Esophagus squamous epithelium (tissue), 5 donors: ENCODE measurements around the gene COL23A1. TPM values are rescaled to one million over a fixed set of nuclear protein-coding genes. Genes with fewer than 3 reads are reported as not detected.

ENCODE experiments used
- DNase-seq: peaks from one replicate; lab custom pipeline; 2025; lab: John Stamatoyannopoulos, UW
- H3K27ac ChIP-seq, 4 donors: fragments of 200-600 bp; sonication (generic); one replicate each; pipeline ENCODE4 v1.5.1; 2016 to 2019; ENCODE audit warnings: mild to moderate bottlenecking in 1 of 4
- H3K27me3 ChIP-seq, 4 donors: fragments of 200-600 bp; sonication (generic); 1 replicate in 3 of 4; 2 replicates in 1 of 4; pipeline versions ENCODE4 v1.5.1 to v1.6.0; 2017 to 2021; ENCODE audit warnings: antibody characterized with exemption in 1 of 4
- H3K36me3 ChIP-seq, 3 donors: fragments of 200-600 bp; sonication (generic); one replicate each; pipeline ENCODE4 v1.5.1; 2016 to 2019
- H3K4me1 ChIP-seq, 3 donors: fragments of 200-600 bp; sonication (generic); one replicate each; pipeline ENCODE4 v1.5.1; 2017 to 2019
- H3K4me3 ChIP-seq, 4 donors: fragments of 200-600 bp; sonication (generic); 1 replicate in 3 of 4; 2 replicates in 1 of 4; pipeline ENCODE4 v1.5.1; 2016 to 2019; ENCODE audit warnings: mild to moderate bottlenecking in 2 of 4, moderate library complexity in 1 of 4
- H3K9me3 ChIP-seq, 3 donors: fragments of 200-600 bp; sonication (generic); one replicate each; pipeline ENCODE4 v1.5.1; 2016 to 2019
- POLR2A ChIP-seq, 4 donors: fragments of 450-650 bp; IDR thresholded peaks; one replicate each; pipeline ENCODE4 v1.6.1; 2017; ENCODE audit warnings: antibody characterized with exemption in 4 of 4, mild to moderate bottlenecking in 4 of 4, moderate library complexity in 3 of 4
- WGBS, 2 donors: methylation state at CpG; one replicate each; pipeline ENCODE4 v1.1.5; 2018; 5-methylcytosine and 5-hydroxymethylcytosine counted together
- intact Hi-C: fragments of 100-400 bp; cut with DNase I; formaldehyde crosslinking; loops from one replicate; pipeline ENCODE4 v1.15.0; 2022
- total RNA-seq, 4 donors: library from RNA; depleted of rRNA; stranded (reverse); fragments of >200 nt; gene quantifications; one replicate each; pipeline ENCODE4 v1.1.0, GENCODE V29; 2016
- TF ChIP-seq, protein P1 (sequence below), 6 experiments: fragments of 450-650 bp in 4 of 6; fragments of 200-600 bp in 2 of 6; sonication (generic) in 2 of 6; IDR thresholded peaks; one replicate each; pipeline ENCODE4 v1.5.1; 2016 to 2019; ENCODE audit warnings: antibody characterized with exemption in 6 of 6, mild to moderate bottlenecking in 4 of 6, moderate library complexity in 4 of 6
- donor health status: DM: yes; HTN: yes; CAD: no.

The COL23A1 gene
- total RNA-seq, 4 donors from 2014 or later: 0.41 to 1.5 (median 0.44) TPM; not detected in 1

DNA sequence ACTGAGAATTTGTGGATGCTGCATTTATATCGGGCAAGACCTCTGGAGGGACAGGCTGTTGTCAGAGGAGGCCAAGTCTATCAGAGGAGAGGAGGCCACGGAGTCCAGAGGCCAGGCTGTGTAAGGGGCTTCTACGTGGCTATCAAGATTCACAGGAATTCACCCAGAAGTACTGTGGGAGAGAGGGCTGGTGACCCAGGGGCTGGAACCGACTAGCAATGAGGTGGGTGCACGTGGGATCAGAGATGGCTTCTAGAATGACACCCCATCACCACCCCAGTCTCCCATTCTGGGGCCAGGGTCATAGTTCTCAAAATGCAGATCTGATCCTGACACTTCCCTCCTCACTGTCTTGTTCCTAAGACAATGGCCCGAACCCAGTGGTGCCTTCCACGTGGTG is 296.4 kb downstream of the COL23A1 start:
- TF ChIP-seq, protein P1, sequence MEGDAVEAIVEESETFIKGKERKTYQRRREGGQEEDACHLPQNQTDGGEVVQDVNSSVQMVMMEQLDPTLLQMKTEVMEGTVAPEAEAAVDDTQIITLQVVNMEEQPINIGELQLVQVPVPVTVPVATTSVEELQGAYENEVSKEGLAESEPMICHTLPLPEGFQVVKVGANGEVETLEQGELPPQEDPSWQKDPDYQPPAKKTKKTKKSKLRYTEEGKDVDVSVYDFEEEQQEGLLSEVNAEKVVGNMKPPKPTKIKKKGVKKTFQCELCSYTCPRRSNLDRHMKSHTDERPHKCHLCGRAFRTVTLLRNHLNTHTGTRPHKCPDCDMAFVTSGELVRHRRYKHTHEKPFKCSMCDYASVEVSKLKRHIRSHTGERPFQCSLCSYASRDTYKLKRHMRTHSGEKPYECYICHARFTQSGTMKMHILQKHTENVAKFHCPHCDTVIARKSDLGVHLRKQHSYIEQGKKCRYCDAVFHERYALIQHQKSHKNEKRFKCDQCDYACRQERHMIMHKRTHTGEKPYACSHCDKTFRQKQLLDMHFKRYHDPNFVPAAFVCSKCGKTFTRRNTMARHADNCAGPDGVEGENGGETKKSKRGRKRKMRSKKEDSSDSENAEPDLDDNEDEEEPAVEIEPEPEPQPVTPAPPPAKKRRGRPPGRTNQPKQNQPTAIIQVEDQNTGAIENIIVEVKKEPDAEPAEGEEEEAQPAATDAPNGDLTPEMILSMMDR (IDR thresholded peaks at IDR 0.05): no peak
- no peak for TF ChIP-seq POLR2A (IDR thresholded peaks at IDR 0.05)
- Histone ChIP-seq H3K36me3 (no peaks in the 10 kb centered on the region), H3K4me3 (no peak overlapping the region), H3K4me1 (peaks cover 5 to 43% (median 9%) of the 10 kb centered on the region in 3 donors), H3K27me3 (peaks cover 0 to 87% (median 6%) of the 10 kb centered on the region in 4 donors), H3K27ac (no peak overlapping the region), H3K9me3 (no peaks in the 10 kb centered on the region)
- intact Hi-C loops: no loop called here
- no peak for DNase-seq
- WGBS, 2 donors: 82 to 83% methylated on average over 7 of the region's 7 CpGs

DNA sequence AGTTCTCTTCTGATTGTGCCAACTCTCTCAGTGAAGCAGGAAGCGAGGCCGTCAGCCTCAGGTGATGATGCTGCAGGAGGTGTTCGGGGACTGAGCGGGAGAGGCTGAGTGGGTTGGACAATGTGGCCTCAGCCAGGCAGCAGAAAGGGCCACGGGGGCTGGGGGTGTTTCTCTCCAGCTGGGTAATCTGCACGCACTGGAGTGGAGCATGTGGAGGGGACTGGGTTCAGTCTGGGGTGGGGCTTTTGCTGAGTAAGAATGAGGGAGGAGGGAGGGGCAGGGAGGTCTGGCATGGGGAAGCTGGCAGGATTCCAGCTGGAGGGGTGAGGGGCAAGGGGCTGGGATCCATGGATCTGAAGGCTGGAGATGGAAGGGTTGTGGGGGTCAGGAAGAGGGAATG is 296.8 kb downstream of the COL23A1 start:
- intact Hi-C loops: no loop called here
- H3K4me3 ChIP-seq: no peak overlapping the region
- no peak overlapping the region for H3K27ac ChIP-seq
- peaks cover 9 to 47% (median 13%) of the 10 kb centered on the region in 3 donors for H3K4me1 ChIP-seq
- no peaks in the 10 kb centered on the region for H3K9me3 ChIP-seq
- no peak for DNase-seq
- H3K36me3 ChIP-seq: no peaks in the 10 kb centered on the region
- TF ChIP-seq, protein P1 (IDR thresholded peaks at IDR 0.05): no peak
- no peak for TF ChIP-seq POLR2A (IDR thresholded peaks at IDR 0.05)
- peaks cover 0 to 88% (median 6%) of the 10 kb centered on the region in 4 donors for H3K27me3 ChIP-seq
- WGBS, 2 donors: 38 to 48% methylated on average over 6 of the region's 6 CpGs

DNA sequence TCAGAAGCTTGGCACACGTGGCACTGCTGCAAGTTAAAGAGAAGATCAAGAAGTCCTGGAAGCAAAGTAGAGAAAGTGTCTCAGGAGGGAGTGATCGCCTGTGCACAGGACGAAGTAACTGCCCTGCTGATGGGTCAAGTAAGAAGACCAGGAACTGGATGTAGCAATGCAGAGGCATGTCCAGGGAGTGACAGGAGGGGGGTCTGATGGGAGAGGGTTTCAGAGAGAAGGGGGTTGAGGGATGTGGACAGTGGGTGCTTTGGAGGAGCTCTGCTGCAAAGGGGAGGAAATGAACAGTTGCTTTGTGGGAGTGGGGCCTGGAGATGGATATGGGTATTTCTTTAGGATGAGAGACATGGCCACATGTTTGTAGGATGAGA is 297.4 kb downstream of the COL23A1 start:
- no peak overlapping the region for H3K4me3 ChIP-seq
- TF ChIP-seq, protein P1 (IDR thresholded peaks at IDR 0.05): no peak
- no peak for TF ChIP-seq POLR2A (IDR thresholded peaks at IDR 0.05)
- peaks cover 0 to 88% (median 6%) of the 10 kb centered on the region in 4 donors for H3K27me3 ChIP-seq
- peaks cover 12 to 53% (median 18%) of the 10 kb centered on the region in 3 donors for H3K4me1 ChIP-seq
- no peak overlapping the region for H3K27ac ChIP-seq
- H3K36me3 ChIP-seq: no peaks in the 10 kb centered on the region
- H3K9me3 ChIP-seq: no peaks in the 10 kb centered on the region
- intact Hi-C loops: no loop called here
- WGBS, 2 donors: 86 to 90% methylated on average over 3 of the region's 3 CpGs
- no peak for DNase-seq

DNA sequence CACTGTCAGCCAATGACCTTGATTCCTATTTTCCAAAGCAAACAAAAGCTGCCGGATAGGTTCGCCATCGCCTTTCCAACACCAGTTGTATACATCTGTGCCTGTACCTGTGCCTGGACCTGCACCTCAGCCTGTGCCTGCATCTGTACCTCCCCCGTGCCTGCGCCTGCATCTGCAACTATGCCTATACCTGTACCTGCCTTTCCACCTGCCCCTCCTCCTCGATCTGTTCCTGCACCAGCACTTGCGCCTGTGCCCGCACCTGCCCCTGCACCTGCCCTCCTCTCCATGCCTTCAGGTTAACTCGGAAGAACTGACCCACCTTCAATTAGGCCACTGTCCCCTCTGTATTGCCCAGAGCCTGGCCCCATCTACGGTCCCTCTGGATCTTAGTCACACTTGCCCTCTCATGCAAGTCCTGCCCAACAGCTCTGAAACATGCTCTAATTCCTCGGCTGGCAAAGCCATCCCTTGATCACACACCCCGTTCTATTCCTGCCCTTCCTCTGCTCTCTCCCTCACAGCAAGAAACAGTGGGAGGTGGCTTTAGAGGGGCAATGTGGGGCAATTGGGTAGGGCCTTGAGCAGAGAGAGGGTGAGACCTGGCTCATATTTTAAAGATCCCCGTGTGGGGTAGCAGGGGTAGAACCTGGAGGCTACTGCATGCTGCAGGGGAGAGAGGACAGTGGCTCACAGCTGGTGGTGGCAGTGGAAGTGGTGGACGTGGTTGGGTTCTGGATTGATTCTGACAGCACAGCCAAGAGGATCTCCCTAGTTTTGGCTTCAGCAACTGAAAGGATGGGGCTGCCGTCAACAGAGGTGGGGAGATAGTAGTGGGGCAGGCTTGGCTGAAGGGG is 298.0 kb downstream of the COL23A1 start:
- Histone ChIP-seq H3K27ac (no peak overlapping the region), H3K9me3 (no peaks in the 10 kb centered on the region), H3K4me3 (no peak overlapping the region), H3K4me1 (peaks cover 12 to 59% (median 18%) of the 10 kb centered on the region in 3 donors), H3K27me3 (peaks cover 0 to 92% (median 6%) of the 10 kb centered on the region in 4 donors), H3K36me3 (no peaks in the 10 kb centered on the region)
- DNase-seq: no peak
- TF ChIP-seq POLR2A (IDR thresholded peaks at IDR 0.05): no peak
- TF ChIP-seq, protein P1 (IDR thresholded peaks at IDR 0.05): no peak
- WGBS, 2 donors: 52 to 63% methylated on average over 14 to 15 of the region's 15 CpGs
- intact Hi-C loops: no loop called here

DNA sequence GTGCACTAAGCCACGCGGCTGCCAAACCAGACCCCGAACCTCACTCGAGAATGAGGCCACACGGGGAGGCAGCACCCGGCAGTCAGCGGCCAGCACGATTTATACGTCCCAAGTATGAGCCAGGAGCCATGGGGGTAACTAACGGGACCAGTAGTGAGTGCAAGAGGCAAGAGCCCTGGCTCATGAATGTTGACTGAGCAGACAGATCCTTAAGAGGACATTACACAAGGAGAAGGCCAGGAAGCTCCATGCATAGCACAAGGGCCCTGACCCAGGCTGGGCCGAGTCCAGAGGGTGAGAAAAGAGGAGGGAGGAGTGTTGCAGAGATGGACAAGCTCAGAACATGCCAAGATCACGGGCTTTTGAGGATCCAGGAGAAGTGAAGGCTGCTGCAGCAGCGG is 299.0 kb downstream of the COL23A1 start:
- DNase-seq: no peak
- no peaks in the 10 kb centered on the region for H3K9me3 ChIP-seq
- TF ChIP-seq POLR2A (IDR thresholded peaks at IDR 0.05): no peak
- TF ChIP-seq, protein P1 (IDR thresholded peaks at IDR 0.05): no peak
- H3K4me1 ChIP-seq: peaks cover 12 to 67% (median 18%) of the 10 kb centered on the region in 3 donors
- no peak overlapping the region for H3K27ac ChIP-seq
- H3K4me3 ChIP-seq: no peak overlapping the region
- intact Hi-C loops: no loop called here
- peaks cover 0 to 93% (median 6%) of the 10 kb centered on the region in 4 donors for H3K27me3 ChIP-seq
- 38 to 75% methylated on average over 2 to 12 of the region's 13 CpGs for WGBS, 2 donors
- H3K36me3 ChIP-seq: no peaks in the 10 kb centered on the region
